Left lung (tissue), 10 donors: Measurements from ENCODE around the gene ZKSCAN3. TPM values are rescaled to one million over a fixed set of nuclear protein-coding genes. Genes with fewer than 3 reads are reported as not detected.
"Not testable (repeated sequence)": the region's sequence is repeated elsewhere in the genome, so short reads cannot be mapped to it uniquely, and the experiment has no call there.

Experiments used
- ATAC-seq: fragments of 200-7000 bp; cut with Tn5 transposase; one replicate; pipeline ENCODE4 v1.9.1; 2020; ENCODE audit warnings: moderate library complexity
- DNase-seq, 4 donors: peaks; one replicate each; pipeline ENCODE4 v3.0.0-alpha.2; 2013 to 2020
- H3K27ac ChIP-seq, 2 donors: fragments of 200-600 bp; sonication (generic) in 1 of 2; one replicate each; pipeline versions ENCODE4 v1.5.0 to v1.8.0; 2020 to 2021
- H3K27me3 ChIP-seq, 2 donors: fragments of 200-600 bp; sonication (generic) in 1 of 2; one replicate each; pipeline versions ENCODE4 v1.5.0 to v1.8.0; 2020 to 2021
- H3K36me3 ChIP-seq, 2 donors: fragments of 200-600 bp; sonication (generic) in 1 of 2; one replicate each; pipeline versions ENCODE4 v1.5.0 to v1.8.0; 2020 to 2021
- H3K4me1 ChIP-seq, 2 donors: fragments of 200-600 bp; one replicate each; pipeline ENCODE4 v1.8.0; 2021
- H3K4me3 ChIP-seq, 2 donors: fragments of 200-600 bp; sonication (generic) in 1 of 2; one replicate each; pipeline versions ENCODE4 v1.5.0 to v1.8.0; 2020 to 2021; ENCODE audit warnings: mild to moderate bottlenecking in 1 of 2
- H3K9me3 ChIP-seq, 2 donors: fragments of 200-600 bp; sonication (generic) in 1 of 2; one replicate each; pipeline versions ENCODE4 v1.5.0 to v1.8.0; 2020 to 2021
- CTCF ChIP-seq, 2 donors: fragments of 200-600 bp; sonication (generic) in 1 of 2; IDR thresholded peaks; one replicate each; pipeline versions ENCODE4 v1.5.0 to v1.8.0; 2021; ENCODE audit warnings: antibody characterized with exemption in 2 of 2
- intact Hi-C, 2 donors: fragments of 100-400 bp; cut with DNase I; formaldehyde crosslinking; loops; one replicate each; pipeline versions ENCODE4 v1.11.2 to v1.14.2; 2022
- polyA plus RNA-seq, 6 donors: library from polyadenylated mRNA; unstranded; fragments of 120-200 nt; gene quantifications; one replicate each; pipeline ENCODE4 v1.2.1, GENCODE V29; 2013; ENCODE audit not compliant: insufficient read length in 6 of 6
- total RNA-seq, 2 donors: library from RNA; stranded (reverse); fragmentation: NEBNext Ultra II Directional; extraction: Animal tissue kit (Norgen Biotek cat#: 25700); gene quantifications; one replicate each; pipeline ENCODE4 v1.2.1, GENCODE V29; 2021
- donor health status: DM: no; HTN: yes; CAD: no.
- donor health status: DM: no; HTN: no; CAD: no.

The ZKSCAN3 gene
- total and polyA plus RNA-seq, 8 donors = 7.0 to 15.7 (median 13.3) TPM

- no peaks in the 10 kb centered on the region for H3K36me3 ChIP-seq
- H3K4me3 ChIP-seq = no peak overlapping the region
- intact Hi-C loops = no loop called here
- no peaks in the 10 kb centered on the region for H3K4me1 ChIP-seq
- DNase-seq (peak in 1 of 4 donors; percentile 54), ATAC-seq (no peak)
- no peak for TF ChIP-seq CTCF (IDR thresholded peaks at IDR 0.05)
- no peaks in the 10 kb centered on the region for H3K9me3 ChIP-seq
- H3K27me3 ChIP-seq = no peaks in the 10 kb centered on the region
- H3K27ac ChIP-seq = no peak overlapping the region
These were observed 36.8 kb upstream of the ZKSCAN3 start for GRCh38 chr6:28312939-28313338.

- H3K27me3 ChIP-seq = no peaks in the 10 kb centered on the region
- TF ChIP-seq CTCF (IDR thresholded peaks at IDR 0.05) = no peak
- no peak overlapping the region for H3K27ac ChIP-seq
- H3K4me3 ChIP-seq = no peak overlapping the region
- H3K4me1 ChIP-seq = no peaks in the 10 kb centered on the region
- no peaks in the 10 kb centered on the region for H3K36me3 ChIP-seq
- intact Hi-C loops = no loop called here
- H3K9me3 ChIP-seq = no peaks in the 10 kb centered on the region
- DNase-seq (no peak), ATAC-seq (no peak)
These were observed 34.1 kb upstream of the ZKSCAN3 start for GRCh38 chr6:28315628-28316027.

GRCh38 chr6:28317866-28318265 lies 31.9 kb upstream of the ZKSCAN3 start:
- DNase-seq, H3K4me3 ChIP-seq, intact Hi-C loops, H3K36me3 ChIP-seq, H3K9me3 ChIP-seq, H3K4me1 ChIP-seq, ATAC-seq, H3K27me3 ChIP-seq, H3K27ac ChIP-seq: not testable (repeated sequence)

GRCh38 chr6:28322661-28323060 lies 27.1 kb upstream of the ZKSCAN3 start:
- Histone ChIP-seq H3K4me1 (no peaks in the 10 kb centered on the region), H3K27ac (no peak overlapping the region), H3K4me3 (no peak overlapping the region), H3K9me3 (peaks cover 0 to 38% of the 10 kb centered on the region in 2 donors), H3K36me3 (peaks cover 0 to 37% of the 10 kb centered on the region in 2 donors), H3K27me3 (no peaks in the 10 kb centered on the region)
- TF ChIP-seq CTCF (IDR thresholded peaks at IDR 0.05) = no peak
- intact Hi-C loops = no loop called here
- ATAC-seq = no peak
- DNase-seq = no peak

- no peaks in the 10 kb centered on the region for H3K27me3 ChIP-seq
- TF ChIP-seq CTCF (IDR thresholded peaks at IDR 0.05) = no peak
- no peak overlapping the region for H3K27ac ChIP-seq
- intact Hi-C loops = no loop called here
- H3K9me3 ChIP-seq = peaks cover 0 to 48% of the 10 kb centered on the region in 2 donors
- no peak overlapping the region for H3K4me3 ChIP-seq
- no peak for ATAC-seq
- no peaks in the 10 kb centered on the region for H3K4me1 ChIP-seq
- peaks cover 0 to 44% of the 10 kb centered on the region in 2 donors for H3K36me3 ChIP-seq
- no peak for DNase-seq
These were observed 25.8 kb upstream of the ZKSCAN3 start for GRCh38 chr6:28323813-28324424.
